HG02642 (cell line): ENCODE measurements around the gene TRIP13.
"Not testable (repeated sequence)": the region's sequence is repeated elsewhere in the genome, so short reads cannot be mapped to it uniquely, and the experiment has no call there.

Experiments used
- ATAC-seq: cut with Tn5 transposase; IDR thresholded peaks from one replicate; pipeline ENCODE4 v1.9.1; 2021; ENCODE audit warnings: mild to moderate bottlenecking; ENCODE audit not compliant: unreplicated experiment, poor library complexity

Gene TRIP13

GRCh38 chr5:933251-933861 lies 40.7 kb downstream of the TRIP13 start:
- ATAC-seq = no peak

GRCh38 chr5:933951-934350 lies 41.3 kb downstream of the TRIP13 start:
- ATAC-seq = not testable (repeated sequence)

GRCh38 chr5:934381-934967 lies 41.8 kb downstream of the TRIP13 start:
- ATAC-seq = not testable (repeated sequence)

- no peak for ATAC-seq
Observed at GRCh38 chr5:935510-936084, 42.9 kb downstream of the TRIP13 start.

- no peak for ATAC-seq
Observed at GRCh38 chr5:936149-937144, 43.8 kb downstream of the TRIP13 start.

- no peak for ATAC-seq
Observed at GRCh38 chr5:937151-937924, 44.7 kb downstream of the TRIP13 start.

GRCh38 chr5:939368-939767 lies 46.7 kb downstream of the TRIP13 start:
- no peak for ATAC-seq

- ATAC-seq = not testable (repeated sequence)
Observed at GRCh38 chr5:940741-941140, 48.1 kb downstream of the TRIP13 start.

- no peak for ATAC-seq
Observed at GRCh38 chr5:943201-943917, 50.7 kb downstream of the TRIP13 start.

- ATAC-seq = no peak
Observed at GRCh38 chr5:943918-944620, 51.4 kb downstream of the TRIP13 start.

GRCh38 chr5:944621-944927 lies 51.9 kb downstream of the TRIP13 start:
- no peak for ATAC-seq

- ATAC-seq = no peak
Observed at GRCh38 chr5:944992-945685, 52.5 kb downstream of the TRIP13 start.

GRCh38 chr5:945691-946551 lies 53.2 kb downstream of the TRIP13 start:
- ATAC-seq = no peak

GRCh38 chr5:946720-947625 lies 54.3 kb downstream of the TRIP13 start:
- ATAC-seq = no peak

GRCh38 chr5:947626-948471 lies 55.2 kb downstream of the TRIP13 start:
- ATAC-seq = no peak
